ENCODE results near the gene SYCE3.

- TF ChIP-seq, protein P1, sequence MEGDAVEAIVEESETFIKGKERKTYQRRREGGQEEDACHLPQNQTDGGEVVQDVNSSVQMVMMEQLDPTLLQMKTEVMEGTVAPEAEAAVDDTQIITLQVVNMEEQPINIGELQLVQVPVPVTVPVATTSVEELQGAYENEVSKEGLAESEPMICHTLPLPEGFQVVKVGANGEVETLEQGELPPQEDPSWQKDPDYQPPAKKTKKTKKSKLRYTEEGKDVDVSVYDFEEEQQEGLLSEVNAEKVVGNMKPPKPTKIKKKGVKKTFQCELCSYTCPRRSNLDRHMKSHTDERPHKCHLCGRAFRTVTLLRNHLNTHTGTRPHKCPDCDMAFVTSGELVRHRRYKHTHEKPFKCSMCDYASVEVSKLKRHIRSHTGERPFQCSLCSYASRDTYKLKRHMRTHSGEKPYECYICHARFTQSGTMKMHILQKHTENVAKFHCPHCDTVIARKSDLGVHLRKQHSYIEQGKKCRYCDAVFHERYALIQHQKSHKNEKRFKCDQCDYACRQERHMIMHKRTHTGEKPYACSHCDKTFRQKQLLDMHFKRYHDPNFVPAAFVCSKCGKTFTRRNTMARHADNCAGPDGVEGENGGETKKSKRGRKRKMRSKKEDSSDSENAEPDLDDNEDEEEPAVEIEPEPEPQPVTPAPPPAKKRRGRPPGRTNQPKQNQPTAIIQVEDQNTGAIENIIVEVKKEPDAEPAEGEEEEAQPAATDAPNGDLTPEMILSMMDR (tag by site-specific recombination; IDR thresholded peaks at IDR 0.05) = no peak
- no peak for TF ChIP-seq KLF16 (tag by site-specific recombination; IDR thresholded peaks at IDR 0.05)
- no peak for TF ChIP-seq ZNF2 (tag by site-specific recombination; IDR thresholded peaks at IDR 0.05)
These were observed 16.1 kb upstream of the SYCE3 start for GRCh38 chr22:50578776-50579310.
